ENCODE data around the gene C5orf22.

DNA sequence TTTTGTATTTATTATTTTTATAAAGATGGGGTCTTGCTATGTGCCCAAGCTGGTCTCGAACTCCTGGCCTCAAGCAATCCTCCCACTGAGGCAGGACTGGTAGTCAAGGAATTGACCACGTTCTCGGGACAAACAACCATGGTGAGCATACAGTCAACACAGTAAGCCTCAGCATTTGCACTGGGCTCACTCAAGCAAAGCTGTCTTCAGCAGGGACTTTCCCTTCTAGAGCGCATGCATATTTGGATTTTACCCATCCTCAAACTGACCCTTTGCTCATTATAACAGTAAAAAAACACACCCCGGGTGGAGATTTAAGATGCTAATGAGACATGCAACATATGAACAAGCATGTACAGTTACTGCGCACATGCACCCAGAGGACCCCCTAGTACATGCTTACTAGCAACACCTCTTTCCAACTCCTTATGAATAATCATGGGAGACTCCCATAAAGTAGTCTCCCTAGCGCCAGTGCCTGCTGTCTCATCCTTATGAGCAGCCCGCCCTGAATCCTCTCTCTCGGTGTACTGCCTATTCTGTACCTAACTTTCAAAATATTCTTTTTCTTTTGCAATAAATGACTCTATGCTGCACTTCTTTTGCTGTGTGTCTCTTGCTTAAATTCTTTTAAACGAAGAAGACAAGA, 41.5 kb downstream of the C5orf22 start:
- TF ChIP-seq POLR2A (IDR thresholded peaks at IDR 0.05) = no peak
- TF ChIP-seq, protein P1, sequence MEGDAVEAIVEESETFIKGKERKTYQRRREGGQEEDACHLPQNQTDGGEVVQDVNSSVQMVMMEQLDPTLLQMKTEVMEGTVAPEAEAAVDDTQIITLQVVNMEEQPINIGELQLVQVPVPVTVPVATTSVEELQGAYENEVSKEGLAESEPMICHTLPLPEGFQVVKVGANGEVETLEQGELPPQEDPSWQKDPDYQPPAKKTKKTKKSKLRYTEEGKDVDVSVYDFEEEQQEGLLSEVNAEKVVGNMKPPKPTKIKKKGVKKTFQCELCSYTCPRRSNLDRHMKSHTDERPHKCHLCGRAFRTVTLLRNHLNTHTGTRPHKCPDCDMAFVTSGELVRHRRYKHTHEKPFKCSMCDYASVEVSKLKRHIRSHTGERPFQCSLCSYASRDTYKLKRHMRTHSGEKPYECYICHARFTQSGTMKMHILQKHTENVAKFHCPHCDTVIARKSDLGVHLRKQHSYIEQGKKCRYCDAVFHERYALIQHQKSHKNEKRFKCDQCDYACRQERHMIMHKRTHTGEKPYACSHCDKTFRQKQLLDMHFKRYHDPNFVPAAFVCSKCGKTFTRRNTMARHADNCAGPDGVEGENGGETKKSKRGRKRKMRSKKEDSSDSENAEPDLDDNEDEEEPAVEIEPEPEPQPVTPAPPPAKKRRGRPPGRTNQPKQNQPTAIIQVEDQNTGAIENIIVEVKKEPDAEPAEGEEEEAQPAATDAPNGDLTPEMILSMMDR (IDR thresholded peaks at IDR 0.05) = no peak
